GM18505 (cell line): ENCODE measurements around the gene MIEF1.

ENCODE experiments used
- ATAC-seq: cut with Tn5 transposase; IDR thresholded peaks from one replicate; pipeline ENCODE4 v1.9.1; 2021; ENCODE audit not compliant: unreplicated experiment
- POLR2A ChIP-seq: IDR thresholded peaks from 4 replicates; pipeline ENCODE4 v1.6.1; 2011; ENCODE audit warnings: borderline replicate concordance; ENCODE audit not compliant: insufficient read depth, insufficient read length; ENCODE audit errors: extremely low read depth

Gene MIEF1

DNA sequence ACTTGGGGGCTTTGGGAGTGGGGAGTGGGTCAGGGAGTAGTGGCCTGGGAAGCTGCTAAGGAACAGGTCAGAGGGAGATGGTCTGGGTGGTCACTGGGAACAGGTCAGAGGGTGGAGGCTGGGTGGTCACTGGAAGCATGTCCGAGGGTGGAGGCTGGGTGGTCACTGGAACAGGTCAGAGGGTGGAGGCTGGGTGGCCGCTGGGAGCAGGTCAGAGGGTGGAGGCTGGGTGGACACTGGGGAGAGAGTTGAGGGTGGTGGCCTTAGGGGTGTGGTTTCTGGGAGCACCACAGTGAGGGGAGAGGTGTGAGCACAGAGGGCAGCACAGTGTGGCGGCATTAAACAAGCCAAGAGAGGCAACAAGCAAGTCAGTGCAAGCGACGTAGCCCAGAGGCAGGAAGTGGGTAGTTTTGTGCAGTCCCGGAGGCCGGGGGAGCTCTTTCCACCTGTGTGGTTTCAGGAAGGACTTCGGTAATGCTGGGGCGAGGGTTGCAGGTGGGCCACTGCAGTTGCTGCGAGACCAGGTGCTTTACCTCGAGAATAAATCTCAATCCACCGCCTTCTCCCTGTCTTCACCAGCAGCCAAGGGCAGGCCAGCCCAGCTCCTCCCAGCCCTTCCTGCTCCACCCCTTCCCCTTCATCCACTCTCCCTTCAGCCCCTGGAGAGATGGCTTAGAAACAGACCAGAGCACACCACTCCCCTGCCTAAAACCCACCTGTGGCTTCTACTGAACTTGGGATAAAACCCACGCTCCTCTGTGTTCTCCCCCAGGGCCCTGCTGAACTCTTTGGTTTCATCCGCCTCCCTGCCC is 65.3 kb downstream of the MIEF1 start:
- no peak for ATAC-seq
- no peak for TF ChIP-seq POLR2A
